MM.1S (cell line): ENCODE measurements around the gene RCOR1.

Experiments
- DNase-seq: peaks from one replicate; pipeline ENCODE4 v3.0.0-alpha.2; 2015
- H2AFZ ChIP-seq: fragments of 300-600 bp; sonication (generic); 2 replicates; pipeline ENCODE4 v1.6.0; 2016; ENCODE audit warnings: antibody characterized with exemption, low read length
- H3F3A ChIP-seq: fragments of 300-600 bp; sonication (generic); 2 replicates; pipeline ENCODE4 v1.6.1; 2016; ENCODE audit warnings: mild to moderate bottlenecking, antibody characterized with exemption, low read length, moderate library complexity, mixed read lengths; ENCODE audit not compliant: insufficient read depth
- H3K27ac ChIP-seq: fragments of 300-600 bp; sonication (generic); 2 replicates; pipeline ENCODE4 v1.5.1; 2016; ENCODE audit warnings: mild to moderate bottlenecking, low read length
- H3K27me3 ChIP-seq: fragments of 300-600 bp; sonication (generic); replicated peaks from 2 replicates; pipeline ENCODE4 v1.6.0; 2016; ENCODE audit warnings: low read length; ENCODE audit not compliant: insufficient read depth
- H3K36me3 ChIP-seq: fragments of 300-600 bp; sonication (generic); replicated peaks from 2 replicates; pipeline ENCODE4 v1.6.1; 2016; ENCODE audit warnings: mild to moderate bottlenecking, low read length, mixed read lengths; ENCODE audit not compliant: insufficient read depth
- H3K4me1 ChIP-seq: fragments of 300-600 bp; sonication (generic); 2 replicates; pipeline ENCODE4 v1.6.1; 2016; ENCODE audit warnings: low read length, mixed read lengths
- H3K4me2 ChIP-seq: fragments of 300-600 bp; sonication (generic); 2 replicates; pipeline ENCODE4 v1.6.0; 2016; ENCODE audit warnings: low read depth, low read length
- H3K4me3 ChIP-seq: fragments of 300-600 bp; sonication (generic); 2 replicates; pipeline ENCODE4 v1.5.1; 2016; ENCODE audit warnings: low read length, mixed read lengths
- H3K79me2 ChIP-seq: fragments of 300-600 bp; sonication (generic); 2 replicates; pipeline ENCODE4 v1.6.1; 2016; ENCODE audit warnings: mixed run types, low read length, mixed read lengths
- H3K9ac ChIP-seq: fragments of 300-600 bp; sonication (generic); 2 replicates; pipeline ENCODE4 v1.6.1; 2016; ENCODE audit warnings: low read length, mixed read lengths
- H3K9me2 ChIP-seq: fragments of 300-600 bp; sonication (generic); replicated peaks from 2 replicates; pipeline ENCODE4 v1.6.1; 2016; ENCODE audit warnings: mild to moderate bottlenecking, low read length, mixed read lengths; ENCODE audit not compliant: insufficient read depth
- H3K9me3 ChIP-seq: fragments of 300-600 bp; sonication (generic); replicated peaks from 2 replicates; pipeline ENCODE4 v1.6.1; 2016; ENCODE audit warnings: mild to moderate bottlenecking, low read length, mixed read lengths; ENCODE audit not compliant: insufficient read depth
- H4K20me1 ChIP-seq: fragments of 300-600 bp; sonication (generic); 2 replicates; pipeline ENCODE4 v1.6.1; 2016; ENCODE audit warnings: mild to moderate bottlenecking, low read length, moderate library complexity, mixed read lengths; ENCODE audit not compliant: insufficient read depth
- CTCF ChIP-seq: fragments of 300-600 bp; sonication (generic); IDR thresholded peaks from 2 replicates; pipeline ENCODE4 v1.5.1; 2016; ENCODE audit warnings: antibody characterized with exemption, low read length, mixed read lengths
- EZH2 ChIP-seq: fragments of 300-600 bp; sonication (generic); optimal IDR thresholded peaks from 2 replicates; pipeline ENCODE3; 2017; ENCODE audit warnings: low read depth, mild to moderate bottlenecking, antibody characterized with exemption, low read length, mixed read lengths
- EZH2phosphoT487 ChIP-seq: fragments of 300-600 bp; sonication (generic); IDR thresholded peaks from 2 replicates; pipeline ENCODE4 v1.6.1; 2018; ENCODE audit warnings: antibody characterized with exemption, low read length

The RCOR1 gene

GRCh38 chr14:102711946-102712345, 119.5 kb downstream of the RCOR1 start:
- Histone ChIP-seq H3K9me3 (no peaks in the 10 kb centered on the region), H3K27ac (no peak overlapping the region), H3K27me3 (no peaks in the 10 kb centered on the region), H3K4me1 (no peaks in the 10 kb centered on the region), H3F3A (no peaks in the 10 kb centered on the region), H3K9me2 (no peaks in the 10 kb centered on the region), H4K20me1 (no peaks in the 10 kb centered on the region), H3K36me3 (no peaks in the 10 kb centered on the region), H2AFZ (no peak overlapping the region), H3K4me2 (no peak overlapping the region), H3K9ac (no peak overlapping the region), H3K79me2 (no peaks in the 10 kb centered on the region), H3K4me3 (no peak overlapping the region)
- DNase-seq: no peak
- TF ChIP-seq EZH2: no peak
- no peak for TF ChIP-seq CTCF
- TF ChIP-seq EZH2phosphoT487: no peak

GRCh38 chr14:102717276-102717675, 124.8 kb downstream of the RCOR1 start:
- Histone ChIP-seq H2AFZ (no peak overlapping the region), H3K4me2 (no peak overlapping the region), H3K9me2 (no peaks in the 10 kb centered on the region), H3K27ac (no peak overlapping the region), H3F3A (no peaks in the 10 kb centered on the region), H3K27me3 (no peaks in the 10 kb centered on the region), H3K79me2 (no peaks in the 10 kb centered on the region), H3K36me3 (no peaks in the 10 kb centered on the region), H3K4me1 (no peaks in the 10 kb centered on the region), H3K4me3 (no peak overlapping the region), H3K9ac (no peak overlapping the region), H4K20me1 (no peaks in the 10 kb centered on the region), H3K9me3 (no peaks in the 10 kb centered on the region)
- no peak for DNase-seq
- TF ChIP-seq EZH2 (no peak), EZH2phosphoT487 (no peak), CTCF (no peak)

GRCh38 chr14:102722646-102723045, 130.2 kb downstream of the RCOR1 start:
- Histone ChIP-seq H2AFZ (no peak overlapping the region), H3K36me3 (no peaks in the 10 kb centered on the region), H3K4me3 (no peak overlapping the region), H3K27ac (no peak overlapping the region), H3K9me3 (no peaks in the 10 kb centered on the region), H3K4me1 (no peaks in the 10 kb centered on the region), H4K20me1 (no peaks in the 10 kb centered on the region), H3K9ac (no peak overlapping the region), H3K79me2 (no peaks in the 10 kb centered on the region), H3K4me2 (no peak overlapping the region), H3F3A (no peaks in the 10 kb centered on the region), H3K9me2 (no peaks in the 10 kb centered on the region), H3K27me3 (no peaks in the 10 kb centered on the region)
- no peak for DNase-seq
- TF ChIP-seq CTCF (no peak), EZH2phosphoT487 (no peak), EZH2 (no peak)
